Aorta (tissue), 5 donors: Measurements from ENCODE around the gene CCDC33. TPM values are rescaled to one million over a fixed set of nuclear protein-coding genes. Genes with fewer than 3 reads are reported as not detected.

Experiments used
- ATAC-seq: fragments of 200-7000 bp; cut with Tn5 transposase; one replicate; pipeline ENCODE4 v1.9.1; 2022; ENCODE audit warnings: moderate library complexity; ENCODE audit not compliant: low FRiP score
- DNase-seq, 2 donors: peaks; one replicate each; pipeline ENCODE4 v3.0.0-alpha.2; 2020
- H3K27ac ChIP-seq, 2 donors: one replicate each; pipeline ENCODE4 v1.5.1; 2013; ENCODE audit warnings: low read length in 2 of 2, mild to moderate bottlenecking in 2 of 2, moderate library complexity in 2 of 2, control low read depth in 1 of 2, inconsistent platforms in 1 of 2, low read depth in 1 of 2
- H3K27me3 ChIP-seq, 2 donors: one replicate each; pipeline ENCODE4 v1.6.1; 2013; ENCODE audit warnings: control low read depth in 1 of 2, low read length in 1 of 2, mild to moderate bottlenecking in 1 of 2, moderate library complexity in 1 of 2; ENCODE audit not compliant: insufficient read depth in 2 of 2, control insufficient read depth in 1 of 2
- H3K36me3 ChIP-seq, 2 donors: one replicate each; pipeline ENCODE4 v1.6.1; 2013; ENCODE audit warnings: control low read depth in 1 of 2, low read length in 1 of 2, mild to moderate bottlenecking in 1 of 2; ENCODE audit not compliant: insufficient read depth in 2 of 2, control insufficient read depth in 1 of 2
- H3K4me1 ChIP-seq, 2 donors: one replicate each; pipeline ENCODE4 v1.6.1; 2013; ENCODE audit warnings: low read length in 2 of 2, control low read depth in 1 of 2, mild to moderate bottlenecking in 1 of 2, moderate library complexity in 1 of 2; ENCODE audit not compliant: insufficient read depth in 2 of 2, control insufficient read depth in 1 of 2
- H3K4me3 ChIP-seq, 2 donors: one replicate each; pipeline ENCODE4 v1.5.1; 2013; ENCODE audit warnings: low read length in 2 of 2, control low read depth in 1 of 2, mild to moderate bottlenecking in 1 of 2
- H3K9me3 ChIP-seq: one replicate; pipeline ENCODE4 v1.6.1; 2013; ENCODE audit warnings: mild to moderate bottlenecking, low read length; ENCODE audit not compliant: control insufficient read depth
- WGBS, 2 donors: extraction: QIAGEN DNeasy Blood & Tissue Kit; methylation state at CpG; one replicate each; pipeline ENCODE4 v1.1.7; 2013; 5-methylcytosine and 5-hydroxymethylcytosine counted together
- intact Hi-C, 2 donors: fragments of 100-400 bp; cut with DNase I; formaldehyde crosslinking; loops; one replicate each; pipeline versions ENCODE4 v1.14.2 to v1.15.0; 2022
- polyA plus RNA-seq, 2 donors: library from polyadenylated mRNA; stranded (reverse); fragments of 200-250 nt; gene quantifications; one replicate each; pipeline ENCODE4 v1.2.3, GENCODE V29; 2013
- total RNA-seq, 2 donors: library from RNA; stranded (reverse); fragmentation: NEBNext Ultra II Directional; extraction: Animal tissue kit (Norgen Biotek cat#: 25700); gene quantifications; one replicate each; pipeline ENCODE4 v1.2.1, GENCODE V29; 2021
- donor health status: healthy with polysubstance abuse.
- donor health status: Bipolar disorder and iron deficiency.
- donor health status: DM: no; HTN: no; CAD: no.
- donor health status: DM: no; HTN: no; CAD: no.
- donor health status: DM: yes; HTN: yes; CAD: no.

The CCDC33 gene
- total and polyA plus RNA-seq, 4 donors: not detected

DNA sequence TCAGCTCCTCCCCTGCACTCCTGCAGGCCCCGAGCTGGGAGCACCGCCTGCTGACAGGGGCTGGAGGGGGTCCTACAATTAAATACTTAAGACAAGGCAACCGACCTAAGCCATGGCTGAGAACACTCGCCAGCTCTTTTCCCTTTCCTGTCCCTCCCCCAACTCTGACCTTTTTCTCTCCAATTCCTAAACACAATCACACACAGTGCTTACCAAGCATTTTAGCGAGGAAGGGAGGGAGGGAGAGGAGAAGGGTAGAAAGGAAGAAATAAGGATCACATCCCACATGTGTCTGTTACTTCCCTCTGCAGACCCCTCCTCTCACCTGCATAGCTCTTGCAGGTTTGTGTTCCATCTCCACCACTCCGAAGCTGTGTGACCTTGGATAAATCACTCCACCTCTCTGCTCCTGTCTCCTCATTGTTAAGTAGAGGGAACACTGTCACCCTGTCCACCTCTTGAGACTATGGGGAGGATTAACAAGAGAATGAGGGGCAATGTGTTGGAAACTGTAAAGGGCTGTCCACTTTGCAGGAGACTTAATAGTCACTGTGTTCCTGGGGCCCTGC, 67.7 kb downstream of the CCDC33 start:
- Histone ChIP-seq H3K4me3 (no peak overlapping the region), H3K4me1 (no peaks in the 10 kb centered on the region), H3K9me3 (no peaks in the 10 kb centered on the region), H3K36me3 (no peaks in the 10 kb centered on the region), H3K27ac (no peak overlapping the region), H3K27me3 (no peaks in the 10 kb centered on the region)
- no peak for ATAC-seq
- DNase-seq: no peak
- intact Hi-C loops: loop anchor here in 1 of 2 donors (1.0 kb wide), 1 partner anchor 177 kb away; no protein-coding TSS in a partner anchor
- WGBS, 2 donors: 84 to 87% methylated on average over 6 of the region's 6 CpGs

DNA sequence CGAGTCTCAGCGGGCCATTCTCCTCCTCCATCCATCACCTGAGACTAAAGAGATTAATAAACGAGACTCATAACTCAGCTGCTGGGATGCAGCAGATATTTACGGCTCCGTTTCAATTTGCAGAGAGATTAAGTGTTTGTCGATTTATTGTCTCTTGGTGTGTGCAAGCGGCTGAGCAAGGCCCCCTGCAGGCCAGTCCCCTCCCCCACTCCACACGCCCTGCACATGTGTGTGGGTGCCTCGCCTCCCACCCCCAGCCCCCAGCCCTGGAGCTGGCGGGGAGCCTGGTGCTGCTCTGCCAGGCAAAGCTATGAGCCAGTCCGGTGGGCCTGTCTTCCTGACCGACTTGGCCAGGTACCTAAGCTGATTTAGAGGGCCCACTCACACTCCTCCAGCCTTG, 68.3 kb downstream of the CCDC33 start:
- no peak overlapping the region for H3K4me3 ChIP-seq
- ATAC-seq: no peak
- no peak overlapping the region for H3K27ac ChIP-seq
- intact Hi-C loops: no loop called here
- WGBS, 2 donors: 84% methylated on average over 11 to 12 of the region's 12 CpGs
- H3K9me3 ChIP-seq: no peaks in the 10 kb centered on the region
- H3K27me3 ChIP-seq: no peaks in the 10 kb centered on the region
- no peaks in the 10 kb centered on the region for H3K36me3 ChIP-seq
- DNase-seq: peak in 1 of 2 donors; percentile 28
- H3K4me1 ChIP-seq: no peaks in the 10 kb centered on the region

DNA sequence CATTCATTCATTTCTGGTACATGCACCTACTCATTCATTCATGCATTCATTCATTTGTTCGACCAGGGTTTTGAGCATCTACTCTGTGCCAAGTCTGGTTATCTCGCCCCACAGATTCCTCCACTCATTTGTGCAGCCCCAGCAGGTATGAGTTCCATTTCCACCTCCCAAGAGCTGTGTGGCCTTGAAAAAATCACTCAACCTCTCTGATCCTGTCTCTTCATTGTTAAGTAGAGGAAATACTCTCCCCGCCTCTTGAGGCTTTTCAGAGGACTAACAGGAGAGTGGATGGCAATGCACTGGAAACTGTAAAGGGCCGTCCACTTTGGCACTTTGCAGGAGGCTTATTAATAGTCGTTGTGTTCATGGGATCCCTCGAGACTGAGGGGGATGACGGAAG, 69.6 kb downstream of the CCDC33 start:
- Histone ChIP-seq H3K4me3 (no peak overlapping the region), H3K4me1 (no peaks in the 10 kb centered on the region), H3K9me3 (no peaks in the 10 kb centered on the region), H3K27me3 (no peaks in the 10 kb centered on the region), H3K36me3 (no peaks in the 10 kb centered on the region), H3K27ac (no peak overlapping the region)
- ATAC-seq (no peak), DNase-seq (no peak)
- WGBS, 2 donors: 86 to 88% methylated on average over 7 of the region's 7 CpGs
- intact Hi-C loops: loop anchor here in 1 of 2 donors (5.0 kb wide), 1 partner anchor 178 kb away; no protein-coding TSS in a partner anchor

GRCh38 chr15:74306781-74307217, 70.7 kb downstream of the CCDC33 start:
- intact Hi-C loops: loop anchor here in 1 of 2 donors (5.0 kb wide), 1 partner anchor 179 kb away; no protein-coding TSS in a partner anchor

DNA sequence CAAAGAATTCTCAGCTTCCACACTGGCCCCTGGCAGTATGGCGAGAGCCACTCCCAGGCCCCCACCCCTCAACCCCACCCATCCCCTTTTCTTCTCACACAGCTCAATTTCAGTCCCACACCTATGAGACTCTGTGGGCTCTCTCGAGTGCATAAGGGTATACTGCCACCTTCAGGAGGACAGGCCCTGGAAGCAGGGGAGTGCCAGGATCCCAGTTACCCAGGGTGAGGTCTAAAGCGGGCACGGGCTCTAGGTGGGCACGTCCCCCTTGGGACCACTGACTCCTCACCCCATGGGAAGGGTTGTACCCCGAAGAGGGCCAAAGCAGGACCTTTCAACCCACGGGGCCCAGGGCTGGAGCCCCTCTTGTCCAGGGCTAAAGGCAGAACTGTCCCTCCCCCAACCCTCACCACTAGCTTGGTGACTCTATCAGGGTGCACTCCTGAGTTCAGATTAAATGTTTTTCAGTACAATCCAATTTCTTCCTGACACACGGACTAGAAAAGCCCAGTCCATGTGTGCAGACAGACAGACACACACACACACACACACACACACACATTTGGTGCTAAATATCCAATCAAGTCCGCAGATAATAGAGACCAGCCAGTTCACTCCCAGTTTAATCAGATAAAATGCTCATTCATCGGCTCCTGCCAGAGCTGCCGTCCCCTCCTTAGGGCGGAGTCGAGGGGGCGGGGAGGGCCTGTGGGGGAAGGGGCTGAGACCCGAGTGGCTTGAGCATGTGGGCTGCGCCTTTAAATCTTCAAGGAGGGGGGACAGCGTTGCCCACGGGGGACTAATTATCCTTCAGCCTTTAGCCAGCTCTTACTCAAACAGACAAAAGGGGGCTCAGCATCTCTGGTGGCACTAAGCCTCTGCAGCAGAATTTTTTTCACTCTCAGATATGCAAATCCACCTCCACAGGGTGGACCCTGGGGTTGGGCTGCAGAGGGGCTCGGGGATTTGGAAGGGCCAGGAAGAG, 72.0 kb downstream of the CCDC33 start:
- DNase-seq (peak in 1 of 2 donors; percentile 68), ATAC-seq (peak; percentile 71)
- Histone ChIP-seq H3K27ac (no peak overlapping the region), H3K9me3 (no peaks in the 10 kb centered on the region), H3K4me1 (no peaks in the 10 kb centered on the region), H3K4me3 (no peak overlapping the region), H3K27me3 (no peaks in the 10 kb centered on the region), H3K36me3 (no peaks in the 10 kb centered on the region)
- WGBS, 2 donors: 17 to 20% methylated on average over 19 of the region's 19 CpGs
- intact Hi-C loops: loop anchor here (1.0 to 5.0 kb wide), 2 partner anchors 181 kb away; no protein-coding TSS in a partner anchor

More at GRCh38 chr15:74306781-74307217, 70.7 kb downstream of the CCDC33 start:
- WGBS, 2 donors: 82 to 85% methylated on average over 10 of the region's 10 CpGs
- no peaks in the 10 kb centered on the region for H3K9me3 ChIP-seq
- H3K27me3 ChIP-seq: no peaks in the 10 kb centered on the region
- H3K4me1 ChIP-seq: no peaks in the 10 kb centered on the region
- no peak overlapping the region for H3K27ac ChIP-seq
- no peak overlapping the region for H3K4me3 ChIP-seq
- no peak for ATAC-seq
- no peaks in the 10 kb centered on the region for H3K36me3 ChIP-seq
- no peak for DNase-seq

GRCh38 chr15:74311734-74312444, 75.8 kb downstream of the CCDC33 start:
- 93 to 95% methylated on average over 13 of the region's 13 CpGs for WGBS, 2 donors
- no peak for DNase-seq
- intact Hi-C loops: no loop called here
- H3K4me1 ChIP-seq: peaks cover 0 to 2% of the 10 kb centered on the region in 2 donors
- no peaks in the 10 kb centered on the region for H3K36me3 ChIP-seq
- no peaks in the 10 kb centered on the region for H3K9me3 ChIP-seq
- no peak overlapping the region for H3K4me3 ChIP-seq
- H3K27me3 ChIP-seq: no peaks in the 10 kb centered on the region
- ATAC-seq: no peak
- H3K27ac ChIP-seq: no peak overlapping the region

- ATAC-seq (no peak), DNase-seq (no peak)
- Histone ChIP-seq H3K27me3 (no peaks in the 10 kb centered on the region), H3K4me3 (no peak overlapping the region), H3K36me3 (no peaks in the 10 kb centered on the region), H3K4me1 (peaks cover 0 to 2% of the 10 kb centered on the region in 2 donors), H3K9me3 (no peaks in the 10 kb centered on the region), H3K27ac (no peak overlapping the region)
- intact Hi-C loops: no loop called here
- WGBS, 2 donors: 93 to 96% methylated on average over 9 of the region's 9 CpGs
Measured at GRCh38 chr15:74312445-74313007, 76.4 kb downstream of the CCDC33 start.

GRCh38 chr15:74313889-74314288, 77.8 kb downstream of the CCDC33 start:
- intact Hi-C loops: no loop called here
- 97 to 100% methylated on average over 7 of the region's 7 CpGs for WGBS, 2 donors

More at GRCh38 chr15:74313889-74314288, 77.8 kb downstream of the CCDC33 start:
- Histone ChIP-seq H3K9me3 (no peaks in the 10 kb centered on the region), H3K27me3 (no peaks in the 10 kb centered on the region), H3K4me1 (peaks cover 0 to 2% of the 10 kb centered on the region in 2 donors), H3K36me3 (no peaks in the 10 kb centered on the region), H3K4me3 (no peak overlapping the region), H3K27ac (no peak overlapping the region)
- ATAC-seq: no peak
- DNase-seq: no peak
